T-helper 22 cell (primary cell): Measurements from ENCODE around the gene CDHR5.

Experiments
- DNase-seq: peaks from one replicate; pipeline ENCODE4 v3.0.0-alpha.2; 2020; ENCODE audit warnings: low read depth

The CDHR5 gene

DNA sequence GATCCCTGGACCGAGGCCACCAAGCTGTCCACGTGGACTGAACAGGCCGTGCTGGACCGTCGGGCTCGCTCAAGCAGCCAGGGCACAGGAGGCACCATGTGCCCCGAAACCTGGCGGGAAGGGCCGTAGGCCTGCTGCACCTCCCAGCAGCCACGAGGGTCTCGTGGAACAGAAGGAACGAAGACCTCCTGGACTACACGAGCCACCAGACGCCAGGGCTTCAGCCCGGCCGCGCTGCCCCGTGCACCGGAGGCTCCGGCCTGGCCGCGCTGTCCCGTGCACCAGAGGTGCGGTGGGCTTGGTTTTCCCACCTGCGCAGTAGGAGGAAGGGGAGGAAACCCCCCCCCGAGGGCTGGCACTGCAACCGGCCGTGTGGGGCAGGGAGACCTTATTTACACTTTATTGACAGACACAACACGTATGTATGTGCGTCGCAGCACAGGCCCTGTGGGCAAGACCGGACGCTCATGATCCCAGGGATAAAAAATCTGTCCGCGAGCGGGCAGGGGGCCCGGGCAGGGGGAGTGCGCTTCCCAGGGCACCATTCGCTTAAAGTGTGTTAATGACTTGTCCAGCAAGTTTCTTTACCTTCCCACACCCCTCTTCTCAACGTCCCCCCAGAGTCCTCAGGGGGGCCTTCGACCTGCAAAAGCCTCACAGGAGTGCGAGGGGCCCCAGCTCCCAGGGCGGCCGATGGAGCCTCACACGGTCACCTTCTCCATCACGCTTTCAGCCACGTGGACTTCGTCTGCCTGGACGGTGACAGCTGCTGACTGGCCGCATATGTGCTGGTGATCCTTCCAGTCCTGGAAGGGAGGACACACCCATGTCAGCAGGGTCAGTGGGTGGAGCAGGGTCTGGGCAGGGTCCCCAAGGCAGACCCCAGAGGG lies 19.3 kb upstream of the CDHR5 start:
- no peak for DNase-seq

- no peak for DNase-seq
Observed at GRCh38 chr11:643366-643765, 18.6 kb upstream of the CDHR5 start.

DNA sequence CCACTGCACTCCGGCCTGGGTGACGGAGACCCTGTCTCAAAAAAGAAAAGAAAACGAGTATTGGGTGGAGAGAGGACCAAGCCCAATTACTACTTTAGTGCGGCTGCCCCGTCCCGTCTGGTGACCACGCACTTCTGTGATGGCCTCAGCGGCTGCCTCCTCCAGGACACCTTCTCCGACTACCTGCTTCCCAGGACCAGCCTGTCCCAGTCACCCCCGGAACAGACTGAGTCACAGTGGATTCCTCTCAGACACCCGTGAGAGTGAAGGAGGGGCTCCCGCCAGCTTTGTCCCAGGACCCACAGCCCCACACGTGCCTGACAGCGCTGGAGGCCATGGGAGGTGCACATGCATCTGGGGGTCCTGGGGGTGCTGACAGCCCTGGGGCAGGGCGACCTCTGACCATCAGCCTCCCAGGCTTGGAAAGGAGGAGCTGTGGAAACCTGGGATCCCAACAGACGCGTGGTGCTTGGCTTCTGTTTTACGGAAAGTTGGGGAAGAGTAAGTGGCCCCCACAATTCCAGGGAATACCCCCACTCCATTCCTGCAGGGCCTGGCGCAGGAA lies 17.1 kb upstream of the CDHR5 start:
- no peak for DNase-seq

DNA sequence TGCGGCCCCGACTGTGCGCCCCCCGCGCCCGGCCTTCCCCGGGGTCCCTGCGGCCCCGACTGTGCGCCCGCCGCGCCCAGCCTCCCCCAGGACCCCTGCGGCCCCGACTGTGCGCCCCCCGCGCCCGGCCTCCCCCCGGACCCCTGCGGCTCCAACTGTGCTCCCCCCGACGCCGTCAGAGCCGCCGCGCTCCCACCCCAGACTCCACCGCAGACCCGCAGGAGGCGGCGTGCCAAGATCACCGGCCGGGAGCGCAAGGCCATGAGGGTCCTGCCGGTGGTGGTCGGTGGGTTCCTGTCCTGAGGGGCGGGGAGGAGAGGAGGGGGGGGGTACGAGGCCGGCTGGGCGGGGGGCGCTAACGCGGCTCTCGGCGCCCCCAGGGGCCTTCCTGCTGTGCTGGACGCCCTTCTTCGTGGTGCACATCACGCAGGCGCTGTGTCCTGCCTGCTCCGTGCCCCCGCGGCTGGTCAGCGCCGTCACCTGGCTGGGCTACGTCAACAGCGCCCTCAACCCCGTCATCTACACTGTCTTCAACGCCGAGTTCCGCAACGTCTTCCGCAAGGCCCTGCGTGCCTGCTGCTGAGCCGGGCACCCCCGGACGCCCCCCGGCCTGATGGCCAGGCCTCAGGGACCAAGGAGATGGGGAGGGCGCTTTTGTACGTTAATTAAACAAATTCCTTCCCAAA lies 15.4 kb upstream of the CDHR5 start:
- no peak for DNase-seq

GRCh38 chr11:639332-639955 lies 14.7 kb upstream of the CDHR5 start:
- no peak for DNase-seq

- no peak for DNase-seq
Observed at GRCh38 chr11:638631-639331, 14.0 kb upstream of the CDHR5 start.

GRCh38 chr11:637593-638521 lies 13.1 kb upstream of the CDHR5 start:
- no peak for DNase-seq

DNA sequence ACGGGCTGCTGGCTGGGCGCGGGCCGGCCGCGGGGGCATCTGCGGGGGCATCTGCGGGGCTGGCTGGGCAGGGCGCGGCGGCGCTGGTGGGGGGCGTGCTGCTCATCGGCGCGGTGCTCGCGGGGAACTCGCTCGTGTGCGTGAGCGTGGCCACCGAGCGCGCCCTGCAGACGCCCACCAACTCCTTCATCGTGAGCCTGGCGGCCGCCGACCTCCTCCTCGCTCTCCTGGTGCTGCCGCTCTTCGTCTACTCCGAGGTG lies 12.5 kb upstream of the CDHR5 start:
- DNase-seq: no peak

- DNase-seq: no peak
Observed at GRCh38 chr11:636511-637332, 12.0 kb upstream of the CDHR5 start, which contains the start of gene DRD4. Gene DRD4, plus strand, starts transcription at chr11:637269. Its CDS starts 36 bp downstream, at chr11:637305.

- no peak for DNase-seq
Observed at GRCh38 chr11:635945-636510, 11.3 kb upstream of the CDHR5 start.

- no peak for DNase-seq
Observed at GRCh38 chr11:630871-631270, 6.1 kb upstream of the CDHR5 start.

DNA sequence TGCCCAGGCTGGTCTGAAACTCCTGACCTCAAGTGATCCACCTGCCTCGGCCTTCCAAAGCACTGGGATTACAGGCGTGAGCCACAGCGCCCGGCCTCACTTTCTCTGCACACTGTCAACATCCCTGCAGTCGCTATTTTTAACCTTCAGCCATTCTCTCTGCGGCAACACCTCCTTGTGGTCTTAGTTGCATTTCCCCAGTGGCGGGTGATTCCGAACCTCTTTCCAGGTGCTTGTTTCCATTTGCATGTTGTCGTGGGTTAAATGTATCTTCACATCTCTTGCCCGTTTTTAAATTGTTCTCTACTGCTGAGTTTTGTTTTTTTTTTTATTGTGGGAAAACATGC lies 4.5 kb upstream of the CDHR5 start:
- DNase-seq: no peak

DNA sequence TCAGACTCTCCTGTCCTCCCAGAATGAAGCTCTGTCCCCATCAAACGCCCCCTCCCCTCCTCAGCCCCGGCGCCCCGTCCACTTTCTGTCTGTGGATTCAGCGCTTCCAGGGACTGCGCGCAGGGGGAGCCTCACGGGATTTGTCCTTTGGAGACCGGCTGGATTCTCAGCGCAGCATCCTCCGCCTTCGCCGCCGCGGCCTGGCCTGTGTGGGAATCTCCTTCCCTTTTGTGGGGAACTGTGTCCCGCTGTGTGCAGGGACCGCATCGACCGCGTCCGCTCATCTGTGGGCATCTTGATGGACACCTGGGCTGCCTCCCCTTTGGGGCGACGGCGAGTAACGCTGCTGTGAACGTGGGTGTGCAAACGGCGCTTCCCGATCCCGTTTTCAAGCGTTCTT lies 3.3 kb upstream of the CDHR5 start:
- DNase-seq: no peak

DNA sequence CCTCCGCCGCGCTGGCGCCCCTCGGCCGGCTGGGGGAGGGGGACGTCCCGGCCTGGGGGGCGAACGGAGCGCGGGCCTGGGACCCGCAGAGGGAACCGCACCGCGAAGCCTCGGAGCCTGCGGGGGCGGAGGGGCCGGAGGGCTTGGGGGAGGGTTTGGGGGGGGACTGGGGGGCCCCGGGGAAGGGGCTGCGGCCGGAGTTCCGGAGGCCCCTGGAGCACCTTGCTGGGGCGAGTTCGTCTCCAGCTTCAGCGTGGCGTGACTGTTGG lies 2.5 kb upstream of the CDHR5 start:
- DNase-seq: no peak

DNA sequence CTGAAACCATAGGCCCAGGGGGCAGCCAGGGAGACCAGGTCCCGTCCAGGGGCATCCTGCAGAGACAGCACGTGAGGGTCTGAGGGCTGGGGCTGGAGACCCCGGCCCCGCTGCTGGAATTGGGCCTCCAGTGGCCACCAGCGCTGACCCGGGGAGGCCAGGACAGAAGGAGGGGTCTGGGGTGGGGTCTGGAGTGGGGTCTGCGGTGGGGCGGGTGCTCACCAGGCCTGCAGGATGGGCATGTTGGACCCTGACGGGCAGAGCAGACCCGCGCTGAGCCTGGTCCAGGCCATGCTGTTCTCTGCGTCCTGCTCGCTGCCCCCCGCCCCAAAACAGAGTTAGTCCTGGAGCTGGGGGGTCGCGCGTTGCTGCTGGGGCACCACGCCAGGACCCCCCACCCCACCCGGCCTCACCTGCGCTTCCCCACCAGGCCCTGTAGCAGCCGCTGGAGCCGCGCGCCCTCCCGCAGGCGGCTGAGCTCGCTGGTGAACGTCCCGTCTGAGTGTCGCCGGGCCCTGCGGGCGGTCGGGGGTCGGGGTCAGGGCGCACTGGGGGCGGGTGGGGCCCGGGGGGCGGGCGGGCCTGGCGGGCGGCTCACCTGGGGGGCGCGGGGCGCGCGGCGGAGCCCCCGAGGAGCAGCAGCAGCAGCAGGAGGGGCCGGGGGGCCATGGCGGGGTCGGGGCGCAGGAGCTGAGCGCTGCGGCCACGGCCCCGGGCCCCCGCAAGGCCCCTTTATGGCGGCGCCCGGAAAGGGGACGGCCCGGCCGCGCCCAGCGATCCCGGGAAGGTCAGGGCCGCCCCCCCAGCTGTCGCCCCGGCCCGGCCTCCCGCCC lies 1.9 kb upstream of the CDHR5 start, which contains the start of gene SCT:
SCT (minus strand) TSS at position 707 of the 833 bp plus-strand sequence; CDS start at position 669, 38 bp downstream.
- no peak for DNase-seq

DNA sequence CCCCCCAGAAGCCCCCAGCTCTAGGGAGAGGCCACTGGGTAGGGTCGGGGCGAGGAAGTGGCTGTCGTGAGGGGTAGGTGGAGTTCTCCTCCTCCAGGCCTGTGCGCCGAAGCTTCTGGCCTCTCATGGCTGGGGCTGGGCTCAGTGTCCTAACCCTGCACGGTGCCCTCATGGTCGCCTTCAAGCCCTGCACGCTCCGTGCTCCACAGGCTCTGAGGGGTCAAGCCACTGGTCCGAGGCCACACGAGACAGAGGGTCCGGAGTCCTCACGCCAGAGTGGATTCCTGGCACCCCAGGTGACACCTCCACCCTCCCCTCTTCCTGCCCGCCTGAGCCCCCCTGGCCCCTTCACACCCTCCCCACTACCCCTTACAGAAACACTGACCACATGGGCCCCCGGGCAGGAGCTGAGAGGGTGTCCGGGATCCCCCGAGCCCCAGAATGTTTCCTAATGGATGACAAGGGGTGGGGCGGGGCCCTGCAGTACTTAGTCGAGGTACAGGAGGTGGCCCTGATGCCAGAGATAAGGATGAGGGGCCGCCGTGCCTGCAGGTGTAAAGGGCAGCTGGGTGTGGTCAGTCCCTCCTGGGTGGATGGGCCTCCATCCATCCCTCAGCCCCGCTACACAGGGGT lies 997 bp upstream of the CDHR5 start:
- DNase-seq: no peak

- no peak for DNase-seq
Observed at GRCh38 chr11:623999-624704, 603 bp downstream of the CDHR5 start.

- DNase-seq: no peak
Observed at GRCh38 chr11:623349-623869, 1.3 kb downstream of the CDHR5 start.
